Hepatocyte (in vitro differentiated cells): ENCODE measurements around the gene MADD. TPM values are rescaled to one million over a fixed set of nuclear protein-coding genes. Genes with fewer than 3 reads are reported as not detected.

Source experiments
- DNase-seq: peaks from one replicate; pipeline ENCODE4 v3.0.0-alpha.2; 2016; ENCODE audit warnings: low spot score
- H2AFZ ChIP-seq: fragments of 200-600 bp; sonication (generic); 2 replicates; pipeline ENCODE4 v1.6.0; 2016; ENCODE audit warnings: antibody characterized with exemption, mild to moderate bottlenecking
- H3K27ac ChIP-seq: fragments of 200-600 bp; sonication (generic); 2 replicates; pipeline ENCODE4 v1.5.1; 2016; ENCODE audit warnings: mild to moderate bottlenecking
- H3K27me3 ChIP-seq: fragments of 200-600 bp; sonication (generic); 2 replicates; pipeline ENCODE4 v1.6.1; 2016
- H3K36me3 ChIP-seq: fragments of 200-600 bp; sonication (generic); replicated peaks from 2 replicates; pipeline ENCODE4 v1.5.1; 2016; ENCODE audit warnings: low read depth; ENCODE audit not compliant: insufficient read depth
- H3K4me1 ChIP-seq: fragments of 200-600 bp; sonication (generic); 2 replicates; pipeline ENCODE4 v1.5.1; 2016; ENCODE audit warnings: mild to moderate bottlenecking, moderate library complexity; ENCODE audit not compliant: insufficient read depth
- H3K4me2 ChIP-seq: fragments of 200-600 bp; sonication (generic); 2 replicates; pipeline ENCODE4 v1.6.0; 2016
- H3K4me3 ChIP-seq: fragments of 200-600 bp; sonication (generic); 2 replicates; pipeline ENCODE4 v1.5.1; 2016; ENCODE audit warnings: mild to moderate bottlenecking
- H3K79me2 ChIP-seq: fragments of 200-600 bp; sonication (generic); 2 replicates; pipeline ENCODE4 v1.6.0; 2017; ENCODE audit warnings: mild to moderate bottlenecking
- H3K9me2 ChIP-seq: fragments of 200-600 bp; sonication (generic); replicated peaks from 2 replicates; pipeline ENCODE4 v1.6.0; 2017; ENCODE audit warnings: mild to moderate bottlenecking; ENCODE audit not compliant: insufficient read depth
- H3K9me3 ChIP-seq: fragments of 200-600 bp; sonication (generic); 2 replicates; pipeline ENCODE4 v1.5.1; 2016; ENCODE audit warnings: low read depth, mild to moderate bottlenecking
- H4K20me1 ChIP-seq: fragments of 200-600 bp; sonication (generic); 2 replicates; pipeline ENCODE4 v1.6.0; 2016; ENCODE audit warnings: mild to moderate bottlenecking; ENCODE audit not compliant: insufficient read depth, poor library complexity, severe bottlenecking
- EZH2 ChIP-seq: fragments of 200-600 bp; sonication (generic); IDR thresholded peaks from 2 replicates; pipeline ENCODE4 v1.6.1; 2016; ENCODE audit warnings: antibody characterized with exemption, mild to moderate bottlenecking, borderline replicate concordance
- EZH2phosphoT487 ChIP-seq: fragments of 200-600 bp; sonication (generic); IDR thresholded peaks from one replicate; pipeline ENCODE4 v1.6.1; 2018; ENCODE audit warnings: antibody characterized with exemption, mild to moderate bottlenecking, low read depth, moderate library complexity; ENCODE audit not compliant: unreplicated experiment, severe bottlenecking
- WGBS: methylation state at CpG from one replicate; pipeline ENCODE4 v1.1.6; 2016; ENCODE audit warnings: low lambda C conversion rate; ENCODE audit errors: missing lambda C conversion rate; 5-methylcytosine and 5-hydroxymethylcytosine counted together
- polyA plus RNA-seq: library from polyadenylated mRNA; unstranded; fragments of >200 nt; fragmentation: Nextera tagmentation; extraction: Ambion mirVana; gene quantifications from 2 replicates; pipeline ENCODE4 v1.2.1, GENCODE V29; 2016
- total RNA-seq: library from RNA; depleted of rRNA; stranded (reverse); fragments of >200 nt; gene quantifications from 2 replicates; pipeline ENCODE4 v1.2.3, GENCODE V29; 2014
- TF ChIP-seq, protein P1 (sequence below): fragments of 200-600 bp; sonication (generic); IDR thresholded peaks from 2 replicates; pipeline ENCODE4 v1.5.1; 2016; ENCODE audit warnings: antibody characterized with exemption, mild to moderate bottlenecking; ENCODE audit not compliant: poor library complexity

The MADD gene
- total and polyA plus RNA-seq, 2 experiments from 2014 or later: 17.6 to 19.1 TPM

DNA sequence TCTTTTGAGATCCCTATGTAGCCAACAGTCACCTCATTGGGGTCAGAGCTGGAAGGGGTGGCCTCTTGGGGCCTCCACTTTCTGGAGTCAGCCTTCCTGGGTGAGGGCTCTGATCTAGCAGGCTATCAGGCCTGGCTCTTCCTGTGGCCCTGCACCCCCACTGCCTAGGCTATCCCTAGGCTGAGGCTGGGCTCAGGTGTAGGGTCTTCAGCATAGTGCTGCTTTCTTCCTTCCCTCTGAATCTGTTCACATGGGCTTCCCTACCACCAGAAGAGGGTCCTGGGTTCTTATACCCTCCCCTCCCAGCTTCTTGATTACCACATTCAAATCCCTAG lies 108.9 kb downstream of the MADD start:
- Histone ChIP-seq H3K27ac (no peak overlapping the region), H3K4me1 (no peaks in the 10 kb centered on the region), H3K9me3 (no peaks in the 10 kb centered on the region), H3K4me2 (no peak overlapping the region), H3K9me2 (no peaks in the 10 kb centered on the region), H3K79me2 (no peaks in the 10 kb centered on the region), H4K20me1 (no peaks in the 10 kb centered on the region), H3K36me3 (no peaks in the 10 kb centered on the region), H3K27me3 (no peaks in the 10 kb centered on the region), H3K4me3 (no peak overlapping the region), H2AFZ (no peak overlapping the region)
- DNase-seq: no peak
- TF ChIP-seq EZH2phosphoT487 (no peak), EZH2 (no peak)
- TF ChIP-seq, protein P1, sequence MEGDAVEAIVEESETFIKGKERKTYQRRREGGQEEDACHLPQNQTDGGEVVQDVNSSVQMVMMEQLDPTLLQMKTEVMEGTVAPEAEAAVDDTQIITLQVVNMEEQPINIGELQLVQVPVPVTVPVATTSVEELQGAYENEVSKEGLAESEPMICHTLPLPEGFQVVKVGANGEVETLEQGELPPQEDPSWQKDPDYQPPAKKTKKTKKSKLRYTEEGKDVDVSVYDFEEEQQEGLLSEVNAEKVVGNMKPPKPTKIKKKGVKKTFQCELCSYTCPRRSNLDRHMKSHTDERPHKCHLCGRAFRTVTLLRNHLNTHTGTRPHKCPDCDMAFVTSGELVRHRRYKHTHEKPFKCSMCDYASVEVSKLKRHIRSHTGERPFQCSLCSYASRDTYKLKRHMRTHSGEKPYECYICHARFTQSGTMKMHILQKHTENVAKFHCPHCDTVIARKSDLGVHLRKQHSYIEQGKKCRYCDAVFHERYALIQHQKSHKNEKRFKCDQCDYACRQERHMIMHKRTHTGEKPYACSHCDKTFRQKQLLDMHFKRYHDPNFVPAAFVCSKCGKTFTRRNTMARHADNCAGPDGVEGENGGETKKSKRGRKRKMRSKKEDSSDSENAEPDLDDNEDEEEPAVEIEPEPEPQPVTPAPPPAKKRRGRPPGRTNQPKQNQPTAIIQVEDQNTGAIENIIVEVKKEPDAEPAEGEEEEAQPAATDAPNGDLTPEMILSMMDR: no peak

DNA sequence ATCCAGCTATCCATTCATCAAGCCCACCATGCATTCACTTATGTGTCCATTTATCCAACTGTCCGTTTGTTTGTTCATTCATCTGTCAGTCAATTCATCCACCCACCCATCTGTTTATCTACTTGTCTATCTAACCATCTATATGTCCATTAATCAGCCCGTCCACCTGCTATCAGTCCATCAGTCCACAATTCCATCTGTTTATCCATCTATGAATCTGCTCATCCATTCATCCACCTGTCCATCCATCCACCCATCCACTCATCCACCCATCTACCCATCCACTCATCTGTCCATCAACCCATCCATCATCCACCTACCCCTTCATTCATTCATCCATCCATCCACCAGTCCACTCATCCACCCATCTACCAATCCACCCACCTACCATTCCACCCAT lies 109.4 kb downstream of the MADD start:
- no peaks in the 10 kb centered on the region for H3K79me2 ChIP-seq
- H3K9me3 ChIP-seq: no peaks in the 10 kb centered on the region
- H3K27ac ChIP-seq: no peak overlapping the region
- H3K9me2 ChIP-seq: no peaks in the 10 kb centered on the region
- H3K36me3 ChIP-seq: no peaks in the 10 kb centered on the region
- H3K27me3 ChIP-seq: no peaks in the 10 kb centered on the region
- no peak for DNase-seq
- no peak overlapping the region for H3K4me3 ChIP-seq
- no peaks in the 10 kb centered on the region for H4K20me1 ChIP-seq
- TF ChIP-seq, protein P1: no peak
- no peak for TF ChIP-seq EZH2phosphoT487
- no peak for TF ChIP-seq EZH2
- WGBS: 94% methylated on average over 2 of the region's 2 CpGs
- no peaks in the 10 kb centered on the region for H3K4me1 ChIP-seq
- no peak overlapping the region for H3K4me2 ChIP-seq
- no peak overlapping the region for H2AFZ ChIP-seq

Other genes with a start within 250 kb of the MADD start
- gene ARFGAP2, start 93.3 kb upstream of the MADD start, total RNA-seq: 135 and 146 TPM in 2 replicates
- 64.3 and 76.9 TPM in 2 replicates for gene ARFGAP2, start 93.3 kb upstream of the MADD start, polyA plus RNA-seq
- gene PACSIN3, start 83.7 kb upstream of the MADD start, total RNA-seq: 35.2 and 53.7 TPM in 2 replicates
- gene PACSIN3, start 83.7 kb upstream of the MADD start, polyA plus RNA-seq: 68.1 and 70.7 TPM in 2 replicates
- gene DDB2, start 55.2 kb upstream of the MADD start, total RNA-seq: 17.2 and 17.7 TPM in 2 replicates
- 25.7 and 28.2 TPM in 2 replicates for gene DDB2, start 55.2 kb upstream of the MADD start, polyA plus RNA-seq
- 31.5 and 40.3 TPM in 2 replicates for gene ACP2, start 21.3 kb upstream of the MADD start, total RNA-seq
- gene ACP2, start 21.3 kb upstream of the MADD start, polyA plus RNA-seq: 26.5 and 29.6 TPM in 2 replicates
- gene NR1H3, start 12.1 kb upstream of the MADD start, total RNA-seq: 40.8 and 49.5 TPM in 2 replicates
- 41.5 and 43.1 TPM in 2 replicates for gene NR1H3, start 12.1 kb upstream of the MADD start, polyA plus RNA-seq
- gene MYBPC3, start 82.6 kb downstream of the MADD start, total RNA-seq: 0.68 and 1.4 TPM in 2 replicates
- 0.51 and 0.75 TPM in 2 replicates for gene MYBPC3, start 82.6 kb downstream of the MADD start, polyA plus RNA-seq
- 0.13 and 1.1 TPM in 2 replicates for gene SPI1, start 108.4 kb downstream of the MADD start, total RNA-seq
- gene SPI1, start 108.4 kb downstream of the MADD start, polyA plus RNA-seq: 2.0 and 3.3 TPM in 2 replicates
- gene SLC39A13, start 138.5 kb downstream of the MADD start, total RNA-seq: 60.8 and 72.3 TPM in 2 replicates
- gene SLC39A13, start 138.5 kb downstream of the MADD start, polyA plus RNA-seq: 118 and 119 TPM in 2 replicates
- 95.8 and 103 TPM in 2 replicates for gene PSMC3, start 156.3 kb downstream of the MADD start, total RNA-seq
- gene PSMC3, start 156.3 kb downstream of the MADD start, polyA plus RNA-seq: 142 and 159 TPM in 2 replicates
- gene RAPSN, start 179.0 kb downstream of the MADD start, total RNA-seq: 0.44 TPM in 1 of 2 replicates, not detected in the other
- gene RAPSN, start 179.0 kb downstream of the MADD start, polyA plus RNA-seq: 0.34 and 0.46 TPM in 2 replicates